Right atrium auricular region (tissue), 2 donors: ENCODE data around the gene SLC28A3. TPM values are rescaled to one million over a fixed set of nuclear protein-coding genes. Genes with fewer than 3 reads are reported as not detected.
"Not testable (repeated sequence)": the region's sequence is repeated elsewhere in the genome, so short reads cannot be mapped to it uniquely, and the experiment has no call there.

Source experiments
- DNase-seq: peaks from one replicate; pipeline ENCODE4 v3.0.0-alpha.2; 2019; ENCODE audit warnings: low spot score
- H3K27ac ChIP-seq, 2 donors: fragments of 200-600 bp; sonication (generic); 1 replicate in 1 of 2; 2 replicates in 1 of 2; pipeline ENCODE4 v1.5.1; 2016 to 2019
- H3K27me3 ChIP-seq, 2 donors: fragments of 200-600 bp; sonication (generic); one replicate each; pipeline versions ENCODE4 v1.5.1 to v1.6.0; 2017 to 2019
- H3K36me3 ChIP-seq: fragments of 200-600 bp; sonication (generic); one replicate; pipeline ENCODE4 v1.5.1; 2016
- H3K4me1 ChIP-seq, 2 donors: fragments of 200-600 bp; sonication (generic); one replicate each; pipeline versions ENCODE4 v1.5.1 to v1.6.0; 2017 to 2019
- H3K4me3 ChIP-seq, 2 donors: fragments of 200-600 bp; sonication (generic); 1 replicate in 1 of 2; 2 replicates in 1 of 2; pipeline ENCODE4 v1.5.1; 2017 to 2019; ENCODE audit warnings: mild to moderate bottlenecking in 1 of 2, moderate library complexity in 1 of 2
- H3K9me3 ChIP-seq, 2 donors: fragments of 200-600 bp; sonication (generic); one replicate each; pipeline ENCODE4 v1.5.1; 2019
- CTCF ChIP-seq, 2 donors: fragments of 200-600 bp; sonication (generic); IDR thresholded peaks; one replicate each; pipeline ENCODE4 v1.5.1; 2019; ENCODE audit warnings: antibody characterized with exemption in 2 of 2
- total RNA-seq, 2 donors: library from RNA; depleted of rRNA; stranded (reverse); fragments of >200 nt; gene quantifications; one replicate each; pipeline ENCODE4 v1.1.0, GENCODE V29; 2016

The SLC28A3 gene
- total RNA-seq, 2 donors from 2014 or later = 0.33 to 4.4 TPM

- no peak for TF ChIP-seq CTCF (IDR thresholded peaks at IDR 0.05)
- no peaks in the 10 kb centered on the region for H3K27me3 ChIP-seq
- no peaks in the 10 kb centered on the region for H3K4me1 ChIP-seq
- no peaks in the 10 kb centered on the region for H3K36me3 ChIP-seq
- no peak for DNase-seq
- H3K9me3 ChIP-seq = no peaks in the 10 kb centered on the region
- no peak overlapping the region for H3K4me3 ChIP-seq
- H3K27ac ChIP-seq = no peak overlapping the region
Measured at GRCh38 chr9:84374013-84374412, 33.5 kb upstream of the SLC28A3 start.

GRCh38 chr9:84371737-84372136 lies 31.2 kb upstream of the SLC28A3 start:
- Histone ChIP-seq H3K9me3 (no peaks in the 10 kb centered on the region), H3K4me1 (no peaks in the 10 kb centered on the region), H3K27ac (no peak overlapping the region), H3K36me3 (no peaks in the 10 kb centered on the region), H3K27me3 (no peaks in the 10 kb centered on the region), H3K4me3 (no peak overlapping the region)
- DNase-seq = no peak
- TF ChIP-seq CTCF (IDR thresholded peaks at IDR 0.05) = no peak

- Histone ChIP-seq H3K4me1 (no peaks in the 10 kb centered on the region), H3K27me3 (no peaks in the 10 kb centered on the region), H3K36me3 (no peaks in the 10 kb centered on the region), H3K9me3 (peaks cover 0 to 3% of the 10 kb centered on the region in 2 donors), H3K4me3 (no peak overlapping the region), H3K27ac (no peak overlapping the region)
- no peak for DNase-seq
- no peak for TF ChIP-seq CTCF (IDR thresholded peaks at IDR 0.05)
Measured at GRCh38 chr9:84368601-84369000, 28.0 kb upstream of the SLC28A3 start.

- H3K27me3 ChIP-seq, H3K27ac ChIP-seq, DNase-seq, H3K4me1 ChIP-seq, H3K4me3 ChIP-seq, H3K36me3 ChIP-seq, H3K9me3 ChIP-seq: not testable (repeated sequence)
Measured at GRCh38 chr9:84367726-84368125, 27.2 kb upstream of the SLC28A3 start.

GRCh38 chr9:84366683-84367082 lies 26.1 kb upstream of the SLC28A3 start:
- H3K4me1 ChIP-seq = no peaks in the 10 kb centered on the region
- peaks cover 0 to 3% of the 10 kb centered on the region in 2 donors for H3K9me3 ChIP-seq
- H3K36me3 ChIP-seq = no peaks in the 10 kb centered on the region
- no peak for DNase-seq
- TF ChIP-seq CTCF (IDR thresholded peaks at IDR 0.05) = no peak
- H3K27me3 ChIP-seq = no peaks in the 10 kb centered on the region
- H3K4me3 ChIP-seq = no peak overlapping the region
- H3K27ac ChIP-seq = no peak overlapping the region

GRCh38 chr9:84364894-84365490 lies 24.4 kb upstream of the SLC28A3 start:
- DNase-seq, H3K4me1 ChIP-seq, H3K27ac ChIP-seq, H3K4me3 ChIP-seq, H3K27me3 ChIP-seq, H3K36me3 ChIP-seq, H3K9me3 ChIP-seq: not testable (repeated sequence)

GRCh38 chr9:84361645-84362044 lies 21.1 kb upstream of the SLC28A3 start:
- no peak for DNase-seq
- Histone ChIP-seq H3K27me3 (no peaks in the 10 kb centered on the region), H3K9me3 (peaks cover 0 to 3% of the 10 kb centered on the region in 2 donors), H3K4me3 (no peak overlapping the region), H3K27ac (no peak overlapping the region), H3K36me3 (no peaks in the 10 kb centered on the region), H3K4me1 (peaks cover 0 to 10% of the 10 kb centered on the region in 2 donors)
- no peak for TF ChIP-seq CTCF (IDR thresholded peaks at IDR 0.05)
